DMS79 (cell line): ENCODE data around the gene PPP1CC.
"Not testable (repeated sequence)": the region's sequence is repeated elsewhere in the genome, so short reads cannot be mapped to it uniquely, and the experiment has no call there.

ENCODE experiments used
- DNase-seq: peaks from one replicate; lab custom pipeline; 2025; lab: John Stamatoyannopoulos, UW

The PPP1CC gene

GRCh38 chr12:110725267-110725666, 17.4 kb downstream of the PPP1CC start:
- DNase-seq = no peak

GRCh38 chr12:110722892-110723291, 19.8 kb downstream of the PPP1CC start:
- DNase-seq = not testable (repeated sequence)

GRCh38 chr12:110721570-110721969, 21.1 kb downstream of the PPP1CC start:
- DNase-seq = peak; percentile 83

GRCh38 chr12:110720516-110720915, 22.2 kb downstream of the PPP1CC start:
- DNase-seq = no peak

- DNase-seq = peak; percentile 98
These were observed 24.3 kb downstream of the PPP1CC start for GRCh38 chr12:110718222-110718908.

GRCh38 chr12:110717037-110717436, 25.7 kb downstream of the PPP1CC start:
- peak; percentile 23 for DNase-seq

- DNase-seq = no peak
These were observed 33.8 kb downstream of the PPP1CC start for GRCh38 chr12:110708917-110709316.

- no peak for DNase-seq
These were observed 37.4 kb downstream of the PPP1CC start for GRCh38 chr12:110705309-110705708.

GRCh38 chr12:110704750-110705149, 37.9 kb downstream of the PPP1CC start:
- DNase-seq = peak; percentile 16

- DNase-seq = no peak
These were observed 38.5 kb downstream of the PPP1CC start for GRCh38 chr12:110704231-110704630.

GRCh38 chr12:110702081-110702480, 40.6 kb downstream of the PPP1CC start:
- DNase-seq = no peak

GRCh38 chr12:110699591-110700445, 42.9 kb downstream of the PPP1CC start:
- no peak for DNase-seq

- DNase-seq = no peak
These were observed 44.4 kb downstream of the PPP1CC start for GRCh38 chr12:110698171-110698902.

GRCh38 chr12:110697236-110697635, 45.5 kb downstream of the PPP1CC start:
- DNase-seq = no peak

- no peak for DNase-seq
These were observed 46.4 kb downstream of the PPP1CC start for GRCh38 chr12:110696283-110696682.

- no peak for DNase-seq
These were observed 48.3 kb downstream of the PPP1CC start for GRCh38 chr12:110694330-110694901.

GRCh38 chr12:110693731-110694130, 49.0 kb downstream of the PPP1CC start:
- no peak for DNase-seq

- no peak for DNase-seq
These were observed 52.6 kb downstream of the PPP1CC start for GRCh38 chr12:110690127-110690430.

- DNase-seq = no peak
These were observed 53.2 kb downstream of the PPP1CC start for GRCh38 chr12:110689281-110690126.

GRCh38 chr12:110688446-110689280, 54.0 kb downstream of the PPP1CC start, which contains the start of gene HVCN1:
Gene HVCN1 (minus strand): TSS chr12:110689115. CDS start chr12:110683245, 5,870 bp downstream.
- DNase-seq = no peak
